Right ventricle myocardium superior (tissue), 1 donor: ENCODE measurements around the gene ITPKB. TPM values are rescaled to one million over a fixed set of nuclear protein-coding genes. Genes with fewer than 3 reads are reported as not detected.
"Not testable (repeated sequence)": the region's sequence is repeated elsewhere in the genome, so short reads cannot be mapped to it uniquely, and the experiment has no call there.

Experiments used
- ATAC-seq: fragments of 200-7000 bp; cut with Tn5 transposase; one replicate; pipeline ENCODE4 v1.9.1; 2020; ENCODE audit warnings: mild to moderate bottlenecking; ENCODE audit not compliant: poor library complexity
- DNase-seq: peaks from one replicate; pipeline ENCODE4 v3.0.0-alpha.2; 2020
- intact Hi-C: fragments of 100-400 bp; cut with DNase I; formaldehyde crosslinking; loops from one replicate; pipeline ENCODE4 v1.11.2; 2022
- total RNA-seq: library from RNA; stranded (reverse); fragmentation: NEBNext Ultra II Directional; extraction: Animal tissue kit (Norgen Biotek cat#: 25700); gene quantifications from one replicate; pipeline ENCODE4 v1.2.1, GENCODE V29; 2021
- donor health status: DM: no; HTN: yes; CAD: no; lungs with severe emphysema.

The ITPKB gene
- total RNA-seq, 1 donor from 2014 or later: 21.2 TPM

DNA sequence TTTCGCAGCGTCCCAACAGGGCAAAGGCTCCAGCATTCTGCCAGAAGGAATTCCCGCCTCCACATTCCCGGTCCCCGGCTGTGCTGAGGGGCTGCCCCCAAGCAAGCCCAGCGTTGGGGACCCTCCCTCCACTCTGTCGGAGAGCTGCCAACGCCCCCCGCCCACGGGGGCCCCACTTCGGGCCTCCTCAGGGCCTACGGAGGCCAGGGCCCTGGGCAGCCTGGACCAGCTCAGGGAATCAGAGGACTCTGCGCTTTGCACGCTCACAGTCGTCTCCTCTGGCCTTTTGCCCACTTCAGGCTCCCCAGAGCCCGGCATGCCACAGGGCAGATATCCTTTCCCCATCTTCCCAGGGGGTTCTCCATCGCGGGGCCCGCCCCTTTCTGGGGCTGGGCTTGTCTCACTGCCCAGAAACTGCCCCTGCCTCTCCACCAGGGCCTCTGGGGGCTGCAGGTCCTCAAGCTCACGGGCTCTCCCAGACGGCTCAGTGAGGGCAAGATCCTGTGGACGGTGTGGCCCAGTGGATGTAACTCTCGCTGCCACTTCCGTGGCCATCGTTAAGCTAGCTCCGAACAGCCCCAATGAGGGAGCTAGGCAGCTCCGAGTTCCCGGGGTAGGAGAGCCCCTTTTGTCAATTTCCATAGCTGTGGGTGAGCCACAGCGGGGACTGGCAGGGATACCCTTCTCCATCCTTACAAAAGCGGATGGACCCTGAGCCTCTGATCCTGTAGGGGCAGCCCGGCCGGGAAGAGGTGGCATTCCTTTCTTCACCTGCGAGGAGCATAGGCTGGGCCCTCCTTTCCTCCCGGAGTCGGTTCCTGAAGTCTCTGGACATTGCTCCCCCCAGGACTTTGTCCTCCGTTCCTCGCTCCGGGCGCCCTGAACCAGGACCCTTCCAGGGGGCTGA is 2.8 kb downstream of the ITPKB start:
- ATAC-seq: no peak
- intact Hi-C loops: loop anchor here (5.0 kb wide), 1 partner anchor 86 kb away; no protein-coding TSS in a partner anchor
- peak; percentile 66 for DNase-seq

DNA sequence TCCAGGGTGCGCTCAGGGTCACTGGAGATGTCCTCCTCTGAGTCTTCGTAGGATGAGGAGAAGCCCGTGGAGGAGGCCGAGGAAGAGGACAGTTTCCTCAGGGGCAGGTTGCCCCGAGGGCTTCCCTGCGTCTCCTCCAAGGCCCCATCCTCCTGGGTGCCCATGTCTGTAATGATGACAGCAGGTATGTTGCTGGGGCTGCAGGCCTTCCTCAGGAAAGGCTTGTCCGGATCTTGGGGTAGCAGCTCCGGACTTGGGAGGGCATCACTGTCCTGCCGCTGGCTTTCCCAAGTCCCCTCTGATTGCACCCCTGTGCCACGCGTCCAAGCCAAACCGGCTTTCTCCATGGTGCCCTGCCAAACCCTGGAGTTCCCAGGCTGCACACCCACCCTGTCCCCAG is 3.5 kb downstream of the ITPKB start:
- no peak for ATAC-seq
- DNase-seq: no peak
- intact Hi-C loops: loop anchor here (5.0 kb wide), 1 partner anchor 87 kb away; no protein-coding TSS in a partner anchor

DNA sequence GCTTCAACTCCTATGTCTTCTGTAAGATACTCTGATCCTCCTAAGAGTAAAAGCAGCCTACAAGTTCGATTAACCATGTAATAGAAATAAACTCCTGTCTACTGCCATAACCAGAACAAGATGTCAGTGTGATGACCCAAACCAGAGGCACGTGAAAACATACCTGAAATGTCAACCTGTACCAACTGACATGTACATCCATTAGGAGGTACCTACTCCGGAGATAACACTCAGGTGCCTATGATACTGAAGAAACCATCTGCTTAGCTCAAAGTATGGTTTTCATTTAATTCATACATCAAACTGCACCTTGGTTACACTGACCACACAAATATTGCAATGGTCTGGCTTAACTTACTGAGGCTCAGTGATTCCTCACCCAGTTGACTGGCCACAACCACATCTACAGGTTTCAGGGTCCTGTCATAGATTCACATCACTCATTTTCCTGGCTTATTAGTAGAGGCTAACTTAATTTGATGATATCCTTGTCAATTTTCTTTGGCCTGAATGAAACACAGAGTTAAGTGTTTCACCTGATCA is 4.4 kb downstream of the ITPKB start:
- DNase-seq: no peak
- ATAC-seq: no peak
- intact Hi-C loops: loop anchor here (5.0 kb wide), 2 partner anchors 82 to 88 kb away; no protein-coding TSS in a partner anchor

DNA sequence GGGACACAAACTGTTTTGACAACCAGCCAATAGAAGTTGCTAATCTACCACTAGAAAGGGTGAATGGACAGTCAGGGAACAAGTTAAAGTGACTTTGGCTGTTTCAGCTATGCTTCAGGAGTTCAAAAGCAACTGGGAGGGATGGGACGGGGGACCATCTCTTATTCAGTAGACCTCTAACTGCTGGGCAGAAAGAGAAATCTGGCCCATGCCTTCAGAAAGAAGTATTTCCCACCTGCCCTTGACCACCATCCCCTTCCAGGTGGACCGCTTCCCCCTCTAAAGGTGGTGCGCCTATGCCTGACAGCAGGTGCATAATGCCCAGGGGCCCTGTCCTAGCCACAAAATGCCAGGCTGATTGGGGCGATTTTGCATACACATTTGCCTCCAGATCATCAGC is 5.2 kb downstream of the ITPKB start:
- intact Hi-C loops: loop anchor here (5.0 kb wide), 1 partner anchor 82 kb away; no protein-coding TSS in a partner anchor
- ATAC-seq: no peak
- DNase-seq: no peak

DNA sequence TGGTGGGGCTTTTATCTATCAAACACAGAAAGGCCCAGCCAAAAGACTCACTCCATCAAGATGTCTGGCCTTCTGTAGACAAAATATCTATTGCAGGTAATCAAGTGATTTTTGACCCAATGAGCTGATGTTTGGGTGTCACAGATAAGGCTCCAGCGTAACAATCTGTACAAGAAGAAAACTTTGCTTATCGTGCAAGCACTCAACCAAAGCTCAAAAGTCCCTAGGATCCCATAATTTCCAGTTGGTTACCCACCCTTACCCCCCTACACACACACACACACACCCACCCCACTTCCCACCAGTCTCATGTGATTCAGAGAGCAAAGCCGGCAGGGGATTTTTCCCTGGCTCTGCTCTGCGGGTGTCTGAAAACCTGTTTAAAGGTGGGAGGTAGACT is 5.8 kb downstream of the ITPKB start:
- no peak for DNase-seq

DNA sequence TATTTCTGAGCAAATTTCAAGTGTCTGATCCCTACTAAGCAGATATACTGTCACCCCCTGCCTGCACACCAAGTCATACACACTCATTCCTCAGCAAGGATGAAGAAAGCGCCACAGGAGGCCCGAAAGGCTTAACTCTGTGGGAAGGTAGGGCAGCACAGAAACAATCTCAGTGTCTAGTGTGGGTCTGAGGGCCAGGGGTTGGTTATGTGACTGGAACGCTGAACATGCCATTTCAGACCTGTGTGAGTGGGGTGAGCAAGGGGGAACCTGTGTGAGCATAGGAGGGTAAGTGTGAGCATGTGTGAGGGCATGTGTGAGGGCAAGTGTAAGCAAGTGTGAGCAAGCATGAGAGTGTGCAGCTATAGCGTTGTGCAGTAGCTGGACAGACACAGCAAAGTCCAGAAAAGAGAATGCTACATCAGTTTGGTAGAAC is 6.2 kb downstream of the ITPKB start:
- intact Hi-C loops: loop anchor here (5.0 kb wide), 1 partner anchor 81 kb away; no protein-coding TSS in a partner anchor
- DNase-seq: no peak

More for the DNA sequence above, 5.8 kb downstream of the ITPKB start:
- intact Hi-C loops: loop anchor here (5.0 kb wide), 1 partner anchor 81 kb away; no protein-coding TSS in a partner anchor
- ATAC-seq: no peak

DNA sequence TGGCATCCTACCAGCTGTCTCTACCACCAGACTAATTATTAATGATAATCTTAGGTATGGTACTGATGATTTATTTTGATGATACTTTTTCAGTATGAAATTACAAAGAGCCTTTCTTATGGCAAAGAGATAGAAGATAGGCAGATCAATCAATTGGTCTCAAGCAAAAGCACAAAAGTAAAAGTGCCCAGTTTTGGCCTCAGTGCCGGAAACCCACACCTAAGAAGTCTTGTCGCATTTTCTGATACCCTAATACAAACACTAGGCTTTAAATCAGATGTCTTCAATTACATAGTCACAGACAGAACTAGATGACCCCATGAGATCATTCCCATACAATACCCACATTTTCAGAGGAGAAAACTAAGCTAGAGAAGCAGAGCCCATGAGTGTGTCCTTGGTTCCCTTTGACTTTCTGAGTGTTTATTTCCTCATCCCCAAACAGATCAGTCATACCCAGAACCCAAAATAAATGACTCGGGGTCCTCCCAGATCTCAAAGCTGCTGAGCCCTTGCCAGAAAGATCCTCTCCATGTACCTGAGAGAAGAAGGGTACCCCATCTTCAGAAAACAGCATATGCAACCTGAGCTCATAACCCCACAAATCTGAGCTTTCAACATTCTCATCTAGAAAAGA is 7.7 kb downstream of the ITPKB start:
- intact Hi-C loops: loop anchor here (5.0 kb wide), 1 partner anchor 79 kb away; no protein-coding TSS in a partner anchor
- no peak for DNase-seq
- no peak for ATAC-seq

More for the DNA sequence above, 6.2 kb downstream of the ITPKB start:
- no peak for ATAC-seq

DNA sequence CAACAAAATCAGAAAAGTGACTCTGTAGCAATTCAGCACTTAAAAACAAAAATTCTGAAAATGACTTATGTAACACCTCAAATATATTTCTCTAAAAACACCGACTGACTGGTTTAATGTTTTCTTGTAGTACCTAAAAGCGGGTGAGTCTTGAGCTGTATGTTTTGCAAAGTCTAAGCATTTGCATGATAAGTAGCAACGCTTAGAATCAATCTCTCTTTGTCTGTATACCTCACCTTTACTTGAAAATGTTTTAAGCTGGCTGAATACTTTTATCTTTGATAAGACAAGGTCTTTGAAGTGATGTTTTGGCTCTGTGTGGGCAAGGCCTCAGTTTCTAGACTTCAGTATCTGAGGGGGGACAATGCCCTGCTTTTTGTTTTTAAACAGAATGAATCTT is 8.2 kb downstream of the ITPKB start:
- DNase-seq (no peak), ATAC-seq (no peak)
- intact Hi-C loops: loop anchor here (5.0 kb wide), 1 partner anchor 79 kb away; no protein-coding TSS in a partner anchor

DNA sequence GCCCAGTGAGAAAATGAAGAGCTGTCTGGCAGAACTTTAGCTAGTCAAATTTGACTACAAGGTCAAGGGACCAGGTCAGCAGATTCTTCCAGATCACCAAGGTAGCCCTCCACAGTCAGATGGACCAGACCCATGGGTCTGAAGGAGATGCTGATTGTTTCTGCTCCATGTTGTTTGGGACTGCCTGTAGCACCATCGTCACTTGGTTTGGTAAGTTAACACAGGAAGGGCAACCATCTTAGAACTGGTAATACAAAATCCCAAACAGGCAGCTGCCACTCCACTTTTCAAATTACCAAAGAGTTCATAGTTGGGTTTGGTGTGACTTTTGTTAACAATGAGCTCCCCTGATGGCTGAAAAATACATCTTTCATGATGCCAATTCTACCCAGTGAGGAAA is 9.0 kb downstream of the ITPKB start:
- DNase-seq: no peak
- ATAC-seq: no peak
- intact Hi-C loops: loop anchor here (5.0 kb wide), 1 partner anchor 78 kb away; no protein-coding TSS in a partner anchor

DNA sequence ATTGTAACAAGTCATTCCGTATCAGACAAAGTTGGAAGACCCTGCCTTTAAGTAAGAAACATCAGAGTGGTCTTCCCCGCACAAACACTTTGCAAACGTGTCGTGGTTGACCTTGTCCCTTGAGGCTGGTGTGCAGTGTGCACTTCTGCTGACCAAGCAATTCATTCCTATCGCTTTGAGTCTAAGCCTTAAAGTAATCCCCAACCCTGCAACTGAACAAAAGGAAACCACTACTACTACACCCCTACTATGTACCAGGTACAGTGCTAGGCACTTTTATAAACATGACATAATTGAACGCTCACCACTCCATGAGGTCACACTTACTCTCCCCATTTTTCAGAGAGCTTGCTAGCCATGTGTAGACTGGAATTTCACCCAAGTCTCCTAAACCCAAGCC is 10.6 kb downstream of the ITPKB start:
- intact Hi-C loops: no loop called here
- ATAC-seq (no peak), DNase-seq (no peak)

DNA sequence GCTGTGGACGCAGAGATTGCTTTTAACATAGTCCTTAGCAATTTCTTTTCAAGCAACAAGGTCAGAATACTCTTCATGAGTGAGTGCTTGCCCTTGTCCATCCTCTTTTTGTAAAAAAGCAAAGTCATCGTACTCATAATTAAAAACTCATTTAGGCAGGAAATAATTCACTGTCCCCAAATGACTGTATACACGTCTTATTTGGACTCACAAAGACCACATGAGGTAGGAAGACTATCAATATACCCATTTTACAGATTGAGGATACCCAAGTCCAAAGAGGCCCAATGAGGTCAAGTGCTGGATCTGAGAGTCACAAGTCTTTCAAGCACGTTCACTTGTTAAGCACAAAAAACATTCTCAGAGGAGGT is 13.2 kb downstream of the ITPKB start:
- intact Hi-C loops: no loop called here
- ATAC-seq (no peak), DNase-seq (no peak)

DNA sequence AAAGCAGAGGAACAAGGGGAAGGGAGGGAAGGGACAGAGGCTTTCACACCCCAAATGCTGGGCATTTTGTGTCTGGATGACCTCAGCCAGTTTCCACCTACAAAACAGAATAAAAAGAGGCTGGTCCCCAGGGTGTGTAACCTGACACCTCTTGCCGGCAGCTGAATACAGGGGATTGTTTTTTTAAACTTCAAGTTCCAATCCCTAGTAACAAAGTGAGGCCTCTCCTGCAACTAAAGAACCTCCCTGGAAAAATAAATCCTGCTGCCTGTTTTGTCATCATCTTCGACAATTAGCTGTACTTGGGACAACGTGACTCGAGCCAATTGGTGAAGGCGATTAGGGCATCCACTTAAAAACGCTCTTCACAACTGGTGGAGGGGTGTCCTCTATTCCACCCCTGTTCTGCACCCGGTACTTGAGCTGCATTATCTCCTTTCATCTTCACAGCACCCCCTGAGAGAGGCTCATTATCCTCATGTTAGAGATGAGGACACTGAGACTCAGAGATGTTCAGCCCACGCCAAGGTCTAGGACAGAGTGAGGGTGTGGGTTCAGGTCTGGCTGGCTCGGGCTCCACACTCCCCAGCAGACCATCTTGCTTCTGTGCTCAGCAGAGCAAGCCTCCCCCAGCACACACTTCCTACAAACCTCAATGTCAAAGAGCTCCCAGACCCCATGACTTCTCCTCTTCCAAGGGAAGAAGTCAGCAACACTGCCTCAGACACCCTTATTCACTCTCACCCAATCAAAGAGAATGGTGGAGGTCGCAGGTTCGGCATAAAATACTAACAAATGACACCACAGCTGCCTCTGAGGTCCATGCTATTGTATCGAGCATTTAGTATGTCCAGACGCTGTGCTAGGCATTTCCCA is 15.2 kb downstream of the ITPKB start:
- no peak for DNase-seq
- peak; percentile 60 for ATAC-seq
- intact Hi-C loops: no loop called here

DNA sequence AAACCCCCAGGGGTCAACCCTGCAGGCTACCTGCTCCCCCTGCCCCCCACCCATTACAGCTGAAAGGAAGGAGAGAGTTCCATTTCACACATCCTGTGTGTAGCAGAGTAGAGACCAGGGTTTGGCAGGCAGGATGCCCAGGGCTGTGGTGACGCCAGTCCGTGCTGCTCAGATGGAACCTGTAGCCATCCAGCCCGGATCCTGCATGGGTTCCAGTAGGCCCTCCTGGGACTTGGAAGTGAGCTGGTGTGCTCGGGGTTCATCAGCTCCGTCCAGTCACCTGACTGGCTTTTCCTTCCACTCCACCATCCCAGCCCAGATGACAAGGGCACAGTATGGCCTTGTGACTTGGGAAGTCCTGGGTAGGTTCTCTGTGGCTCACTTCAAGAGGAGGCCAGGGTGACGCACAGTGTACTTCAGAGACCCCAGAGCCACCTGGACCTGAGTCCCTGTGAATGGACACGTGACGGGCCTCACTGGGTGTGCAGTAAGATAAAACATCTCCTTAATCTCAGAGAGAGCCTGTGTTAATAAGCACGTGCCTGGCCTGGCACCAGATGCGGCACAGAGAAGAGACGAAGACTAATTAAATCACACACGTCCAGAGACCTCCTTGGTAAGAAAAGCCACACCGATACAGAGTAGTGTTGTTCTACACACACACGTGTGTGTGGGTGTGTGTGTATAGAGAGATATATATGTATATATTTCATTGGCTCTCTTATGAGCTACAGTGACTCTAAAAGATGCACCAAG is 16.0 kb downstream of the ITPKB start:
- ATAC-seq (peak; percentile 16), DNase-seq (no peak)
- intact Hi-C loops: no loop called here

DNA sequence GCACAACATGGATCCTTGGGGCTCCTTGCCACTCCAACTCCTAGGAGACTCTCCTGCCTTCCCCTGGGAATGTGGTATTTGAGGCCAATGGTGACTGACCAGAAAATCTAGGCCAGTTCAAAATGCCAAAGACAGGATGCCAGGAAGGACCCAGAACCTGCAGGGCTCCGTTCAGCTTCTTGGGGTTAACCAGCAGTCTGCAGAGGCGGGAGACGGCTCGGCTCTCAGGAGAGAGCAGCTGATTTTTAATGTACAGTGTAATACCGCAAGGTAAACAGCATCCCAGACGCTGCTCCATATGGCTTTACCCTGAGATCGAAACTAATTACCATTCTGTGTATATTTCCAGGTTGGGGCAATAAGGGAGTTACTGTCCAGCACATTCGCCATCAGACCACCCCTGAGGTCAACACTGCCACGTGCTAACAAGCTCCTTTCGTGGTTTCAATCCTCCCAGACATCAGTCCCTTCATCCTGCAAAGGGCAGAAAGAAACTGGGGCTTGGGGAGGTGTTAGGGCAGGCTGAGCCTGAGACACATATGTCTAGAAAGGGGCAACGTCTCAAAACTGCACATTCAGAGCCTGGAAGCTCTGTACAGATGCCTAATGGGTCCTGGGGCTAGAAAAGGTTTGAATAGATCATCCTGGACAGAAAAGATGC is 16.7 kb downstream of the ITPKB start:
- intact Hi-C loops: no loop called here
- ATAC-seq: no peak
- no peak for DNase-seq

DNA sequence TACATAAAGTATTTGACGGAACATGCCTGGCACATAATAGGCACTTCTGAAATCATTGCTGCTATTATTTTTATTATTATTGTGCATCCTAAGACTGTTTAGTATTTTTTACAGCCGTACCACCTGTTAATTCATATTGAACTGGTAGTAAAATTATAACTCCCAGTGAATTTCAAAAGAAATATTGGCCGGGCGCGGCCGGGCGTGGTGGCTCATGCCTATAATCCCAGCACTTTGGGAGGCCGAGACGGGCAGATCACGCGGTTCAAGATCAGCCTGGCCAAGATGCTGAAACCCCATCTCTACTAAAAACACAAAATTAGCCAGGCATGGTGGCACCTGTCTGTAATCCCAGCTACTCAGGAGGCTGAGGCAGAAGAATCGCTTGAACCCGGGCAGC is 18.5 kb downstream of the ITPKB start:
- ATAC-seq, intact Hi-C loops, DNase-seq: not testable (repeated sequence)

DNA sequence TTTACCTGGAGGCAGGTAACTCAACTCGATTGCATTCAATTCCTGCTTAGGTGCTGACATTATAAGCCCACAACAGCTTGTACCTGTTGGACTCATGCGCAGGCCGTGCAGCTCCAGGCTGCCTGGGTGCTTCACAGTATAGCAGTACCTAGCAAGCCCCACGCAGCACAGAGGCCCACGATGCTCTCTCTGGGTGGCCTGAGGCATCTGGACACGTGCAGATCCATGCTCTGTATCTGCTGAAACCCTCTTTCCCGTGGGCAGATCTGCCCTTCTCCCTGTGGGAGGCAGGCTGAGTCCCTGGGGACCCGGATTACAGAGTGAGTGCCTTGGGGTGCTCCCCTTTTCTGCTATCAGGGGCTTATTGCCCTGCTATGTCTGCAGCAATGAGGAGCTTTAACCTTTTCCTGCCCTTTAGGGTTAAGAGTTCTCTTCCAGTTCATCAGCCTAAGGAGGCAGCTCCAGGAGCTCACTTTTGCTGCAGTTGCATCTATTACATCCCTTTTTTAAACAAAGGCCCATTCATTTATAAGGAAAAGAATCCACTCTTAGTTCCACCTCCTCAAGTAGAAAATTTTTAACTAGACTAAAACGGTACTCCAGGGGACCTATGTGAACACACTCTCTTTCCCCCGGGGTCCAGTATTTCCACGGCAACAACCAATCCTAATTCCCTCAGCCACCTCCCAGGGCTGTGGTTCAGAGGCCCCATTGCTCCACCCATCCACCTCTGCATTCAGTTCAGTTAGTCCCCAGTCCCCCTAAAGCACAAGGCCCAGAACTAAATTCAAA is 19.3 kb downstream of the ITPKB start:
- ATAC-seq (no peak), DNase-seq (no peak)
- intact Hi-C loops: no loop called here
